Measurements from ENCODE around the gene TRIM28.
"Not testable (repeated sequence)": the region's sequence is repeated elsewhere in the genome, so short reads cannot be mapped to it uniquely, and the experiment has no call there.

Gene TRIM28

DNA sequence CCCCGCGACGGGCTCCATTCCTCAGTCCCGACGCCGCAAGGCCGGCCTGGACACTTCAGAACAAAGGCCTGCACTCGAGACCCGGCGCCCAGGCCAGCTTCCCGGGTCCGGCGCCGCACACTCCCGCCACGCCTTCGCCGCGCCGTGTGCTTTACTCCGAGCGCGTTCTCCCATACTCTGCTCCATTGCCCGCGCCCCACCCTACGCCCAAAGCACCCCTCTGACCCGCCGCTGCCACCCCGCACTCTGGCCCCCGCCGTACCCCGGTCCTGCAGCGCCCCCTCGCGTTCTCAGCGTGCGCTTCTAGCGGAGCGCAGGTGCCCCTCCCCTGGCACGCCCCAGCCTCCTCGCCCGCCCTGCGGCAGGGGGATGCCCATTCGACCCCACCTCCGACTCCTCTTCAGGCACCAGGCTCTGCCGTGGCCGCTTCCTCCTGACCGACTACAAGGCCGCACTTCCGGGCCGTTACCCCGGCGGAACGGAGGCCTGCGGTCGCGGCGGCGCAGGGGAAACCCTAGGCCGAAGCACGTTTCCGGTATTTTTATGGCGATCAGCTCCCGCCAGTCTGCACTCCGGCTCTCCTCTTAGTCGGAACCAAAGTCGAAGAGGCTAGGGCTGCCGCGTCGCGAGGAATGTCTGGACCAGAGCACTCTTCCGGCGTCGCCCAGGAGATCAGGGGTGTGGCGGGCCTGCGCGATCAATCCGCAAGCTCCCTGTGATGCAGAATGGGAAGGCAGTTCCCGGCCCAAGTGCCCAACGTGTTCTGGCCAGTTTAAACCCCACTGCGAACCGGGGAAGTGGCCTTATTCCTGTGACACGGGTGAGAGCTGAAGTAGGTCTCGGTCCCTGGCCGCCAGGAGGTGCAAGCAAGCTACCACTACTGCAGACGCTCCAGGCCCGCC is 24.3 kb upstream of the TRIM28 start, which contains the start of gene ZBTB45:
TSS of gene ZBTB45 (minus strand) at position 456 of the 902 bp plus-strand sequence. CDS start 2,137 bp downstream, outside the sequence.
- peak; percentile 93 for DNase-seq

GRCh38 chr19:58520257-58520599 is 23.6 kb upstream of the TRIM28 start:
- DNase-seq, result no peak

DNA sequence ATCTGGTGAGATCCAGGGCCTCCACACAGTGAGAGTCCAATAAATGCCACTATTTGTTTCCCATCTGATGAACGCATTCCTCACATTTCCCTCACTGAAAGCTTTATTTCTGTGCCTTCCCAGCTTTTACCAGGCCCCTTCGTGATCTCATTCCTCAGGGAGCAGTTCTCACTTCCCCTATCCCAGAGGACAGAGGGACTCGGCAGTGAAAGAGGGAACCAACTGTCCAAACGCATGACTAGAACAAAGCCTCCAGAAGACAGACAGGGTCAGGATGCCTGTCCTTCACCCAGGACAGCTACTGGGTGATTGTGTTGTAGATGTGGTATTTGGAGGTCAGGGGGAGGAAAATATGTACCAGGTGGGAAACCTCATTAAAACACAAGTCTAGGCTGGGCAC is 22.2 kb upstream of the TRIM28 start:
- DNase-seq, result no peak

DNA sequence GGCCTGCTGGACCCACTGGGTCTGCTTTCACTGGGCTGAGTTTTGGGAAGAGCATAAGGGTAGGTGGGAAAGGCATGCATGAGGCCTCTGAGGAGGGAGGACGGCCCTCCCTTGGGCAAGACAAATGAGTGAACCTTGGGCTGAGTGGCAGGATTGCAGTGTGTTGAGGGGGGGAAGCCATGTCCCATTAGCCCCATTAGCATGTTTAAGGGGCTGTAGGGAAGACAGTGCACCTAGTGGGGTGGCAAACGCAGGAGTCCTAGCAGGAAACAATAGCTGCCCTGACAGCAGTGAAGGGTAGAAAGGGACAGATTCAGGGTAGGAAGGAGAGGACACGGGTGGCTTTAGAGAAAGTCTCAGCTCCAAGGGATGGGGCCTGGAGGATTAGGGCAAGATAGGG is 21.2 kb upstream of the TRIM28 start:
- no peak for DNase-seq

DNA sequence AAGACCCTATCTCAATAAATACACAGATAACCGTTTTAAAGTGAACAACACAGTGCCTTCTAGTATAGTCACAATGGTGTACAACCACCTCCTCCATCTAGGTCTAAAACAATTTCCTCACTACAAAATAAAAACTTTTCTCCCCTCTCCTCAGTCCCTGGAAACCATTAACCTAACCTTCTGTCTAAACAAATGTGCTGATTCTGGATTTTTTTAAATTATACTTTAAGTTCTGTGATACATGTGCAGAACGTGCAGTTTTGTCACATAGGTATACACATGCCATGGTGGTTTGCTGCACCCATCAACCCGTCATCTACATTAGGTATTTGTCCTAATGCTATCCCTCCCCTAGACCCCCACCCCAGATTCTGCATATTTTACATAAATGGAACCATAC is 14.5 kb upstream of the TRIM28 start:
- no peak for DNase-seq

DNA sequence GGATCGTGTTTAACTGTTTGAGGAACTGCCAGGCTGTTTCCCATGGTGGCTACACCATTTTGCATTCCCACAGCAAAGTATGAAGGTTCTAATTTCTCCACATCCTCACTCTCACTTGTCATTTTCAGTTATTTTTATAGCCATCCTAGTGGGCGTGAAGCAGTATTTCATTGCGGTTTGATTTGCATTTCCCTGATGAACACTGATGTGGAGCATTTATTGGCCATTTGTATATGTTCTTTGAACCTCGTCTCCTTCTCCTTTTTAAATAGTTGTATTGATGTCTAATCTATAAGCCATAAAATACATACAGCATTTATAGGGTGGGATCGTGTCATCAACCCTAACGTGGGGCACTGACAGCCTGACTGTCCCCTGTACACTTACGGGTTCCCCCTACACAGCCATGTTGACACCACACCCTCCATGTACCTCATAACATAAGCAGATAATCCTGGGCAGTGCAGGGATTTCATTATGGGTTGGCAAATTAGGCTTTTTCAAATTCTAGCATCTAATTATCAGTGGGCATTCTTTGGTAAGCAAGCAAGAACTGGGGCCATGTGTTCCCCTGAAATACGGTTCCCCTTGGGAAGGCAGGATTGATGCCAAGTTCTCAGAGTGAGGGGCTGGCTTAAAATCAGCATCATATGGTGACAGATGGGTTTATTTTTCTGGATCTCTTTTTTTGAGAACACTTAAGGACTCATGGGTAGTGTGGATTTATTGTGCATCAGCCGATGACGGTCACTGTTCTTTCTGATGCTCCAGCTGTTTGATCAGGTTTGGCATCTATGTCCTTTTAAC is 12.6 kb upstream of the TRIM28 start:
- no peak for DNase-seq

GRCh38 chr19:58535857-58536256 is 8.0 kb upstream of the TRIM28 start:
- no peak for DNase-seq

DNA sequence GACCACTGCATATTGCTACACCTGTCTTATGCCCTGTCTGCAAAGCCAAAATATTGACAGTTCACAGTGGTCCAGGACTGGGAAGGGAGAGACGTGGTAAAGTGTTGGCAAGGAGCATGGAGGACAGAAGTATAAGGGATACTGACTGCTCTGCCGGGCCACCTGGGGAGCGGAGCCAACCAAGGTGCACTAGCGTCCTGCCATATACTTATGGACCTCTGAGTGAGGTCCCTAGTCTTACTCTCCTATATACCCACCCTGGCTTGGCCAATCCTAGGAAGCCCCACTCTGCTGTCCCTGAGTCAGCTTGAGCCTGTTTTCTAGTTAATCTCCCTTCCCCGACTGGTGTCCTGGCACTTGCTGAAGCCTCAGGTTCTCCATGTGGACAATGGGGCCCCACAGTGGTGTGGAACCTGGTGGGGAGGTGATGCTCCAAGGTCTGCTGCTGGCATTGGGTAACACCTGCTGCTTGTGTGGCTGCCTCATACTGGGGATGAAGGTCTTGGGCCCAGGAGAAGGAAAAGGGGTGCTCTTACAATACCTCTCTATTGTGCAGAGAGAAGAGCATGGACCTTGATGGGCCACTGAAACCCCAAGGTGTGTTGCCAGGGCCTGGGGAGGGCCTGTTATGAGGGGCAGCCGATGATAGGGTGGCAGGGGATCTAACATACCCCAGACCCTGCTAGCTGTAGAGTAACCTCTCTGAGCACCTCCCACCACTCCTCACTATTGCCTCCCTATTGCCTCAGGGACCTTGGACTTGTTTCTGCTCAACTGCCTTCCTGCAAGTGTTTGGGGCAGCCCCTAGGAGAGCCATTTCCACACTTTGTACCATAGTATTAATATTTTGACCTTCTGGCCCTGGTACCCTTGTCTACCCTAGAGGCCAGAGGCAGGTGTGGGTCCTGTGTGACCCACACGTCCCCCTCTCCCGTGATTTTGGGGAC is 6.7 kb upstream of the TRIM28 start:
- no peak for DNase-seq

- peak; percentile 49 for DNase-seq
Measured at GRCh38 chr19:58538257-58539168, 5.4 kb upstream of the TRIM28 start.

GRCh38 chr19:58539169-58539559 is 4.7 kb upstream of the TRIM28 start:
- DNase-seq, result not testable (repeated sequence)

DNA sequence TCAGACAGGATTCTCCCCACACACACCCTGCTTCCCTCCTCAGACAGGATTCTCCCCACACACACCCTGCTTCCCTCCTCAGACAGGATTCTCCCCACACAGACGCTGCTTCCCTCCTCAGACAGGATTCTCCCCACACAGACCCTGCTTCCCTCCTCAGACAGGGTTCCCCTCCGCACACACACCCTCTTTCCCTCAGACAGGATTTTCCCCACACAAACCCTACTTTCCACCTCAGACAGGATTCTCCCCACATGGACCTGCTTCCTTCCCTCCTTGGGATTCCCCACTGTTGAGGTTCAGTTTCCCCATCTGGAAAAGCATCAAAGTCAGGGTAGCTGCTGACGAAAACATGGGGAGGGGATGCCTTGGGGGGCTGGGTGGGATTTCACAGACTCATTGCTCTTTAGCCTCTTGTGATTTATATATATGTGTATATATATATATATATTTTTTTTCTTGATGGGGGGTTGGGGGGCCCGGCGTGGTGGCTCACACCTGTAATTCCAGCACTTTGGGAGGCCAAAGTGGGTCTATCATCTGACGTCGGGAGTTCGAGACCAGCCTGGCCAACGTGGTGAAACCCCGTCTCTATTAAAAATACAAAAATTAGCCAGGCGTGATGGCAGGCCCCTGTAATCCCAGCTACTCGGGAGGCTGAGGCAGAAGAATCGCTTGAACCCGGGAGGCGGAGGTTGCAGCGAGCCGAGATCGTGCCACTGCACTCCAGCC is 1.1 kb upstream of the TRIM28 start:
- DNase-seq, result not testable (repeated sequence)

GRCh38 chr19:58544591-58545285 is 874 bp downstream of the TRIM28 start:
- peak; percentile 86 for DNase-seq

- DNase-seq, result no peak
Measured at GRCh38 chr19:58545286-58546018, 1.6 kb downstream of the TRIM28 start.

DNA sequence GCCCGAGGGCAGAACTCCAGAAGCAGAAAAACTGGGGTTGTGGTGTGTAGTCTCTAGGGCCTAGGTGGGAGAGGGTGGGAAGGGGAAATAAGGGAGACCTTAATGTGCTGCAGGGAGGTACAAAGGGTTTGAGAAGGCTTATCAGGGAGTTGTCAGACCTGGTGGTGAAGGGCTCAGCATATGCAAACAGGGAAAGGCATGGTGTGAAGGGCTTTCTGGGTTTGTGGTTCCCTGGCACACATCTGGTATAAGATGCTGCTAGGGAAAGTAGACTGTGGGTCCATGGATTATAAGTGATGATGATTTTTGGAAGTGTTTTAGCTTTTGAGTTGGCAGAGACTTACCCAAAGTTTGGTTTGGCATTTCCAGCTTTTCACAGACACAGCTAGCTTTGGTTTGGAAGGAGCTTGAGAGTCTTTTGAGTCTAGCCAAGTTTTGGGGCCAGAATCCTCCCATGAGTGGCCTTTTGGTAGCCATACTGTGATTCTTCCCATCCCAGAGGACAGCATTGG is 2.2 kb downstream of the TRIM28 start:
- no peak for DNase-seq

DNA sequence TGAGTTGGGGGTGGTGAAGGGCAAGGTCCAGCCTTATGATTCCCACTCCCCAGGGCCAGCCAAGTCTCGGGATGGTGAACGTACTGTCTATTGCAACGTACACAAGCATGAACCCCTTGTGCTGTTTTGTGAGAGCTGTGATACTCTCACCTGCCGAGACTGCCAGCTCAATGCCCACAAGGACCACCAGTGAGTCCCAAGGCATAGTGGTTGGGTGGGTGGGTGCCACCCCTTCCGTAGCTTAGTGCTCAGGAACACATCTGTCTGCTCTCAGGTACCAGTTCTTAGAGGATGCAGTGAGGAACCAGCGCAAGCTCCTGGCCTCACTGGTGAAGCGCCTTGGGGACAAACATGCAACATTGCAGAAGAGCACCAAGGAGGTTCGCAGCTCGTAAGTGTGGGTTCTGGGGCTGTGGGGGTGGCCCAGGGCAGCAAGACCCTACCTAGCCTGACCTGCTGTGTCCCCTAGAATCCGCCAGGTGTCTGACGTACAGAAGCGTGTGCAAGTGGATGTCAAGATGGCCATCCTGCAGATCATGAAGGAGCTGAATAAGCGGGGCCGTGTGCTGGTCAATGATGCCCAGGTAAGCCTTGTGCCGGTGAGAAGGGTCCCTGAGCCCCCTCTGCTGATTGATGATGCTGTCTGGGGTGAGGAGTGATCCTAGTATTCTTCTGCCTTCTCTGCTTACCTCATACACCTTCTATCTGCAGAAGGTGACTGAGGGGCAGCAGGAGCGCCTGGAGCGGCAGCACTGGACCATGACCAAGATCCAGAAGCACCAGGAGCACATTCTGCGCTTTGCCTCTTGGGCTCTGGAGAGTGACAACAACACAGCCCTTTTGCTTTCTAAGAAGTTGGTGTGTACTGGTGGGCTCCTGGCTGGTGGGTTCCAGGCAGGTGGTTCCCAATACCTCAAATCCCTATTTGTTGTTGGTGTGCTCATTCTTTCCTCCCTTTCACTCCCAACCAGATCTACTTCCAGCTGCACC is 3.8 kb downstream of the TRIM28 start:
- no peak for DNase-seq

DNA sequence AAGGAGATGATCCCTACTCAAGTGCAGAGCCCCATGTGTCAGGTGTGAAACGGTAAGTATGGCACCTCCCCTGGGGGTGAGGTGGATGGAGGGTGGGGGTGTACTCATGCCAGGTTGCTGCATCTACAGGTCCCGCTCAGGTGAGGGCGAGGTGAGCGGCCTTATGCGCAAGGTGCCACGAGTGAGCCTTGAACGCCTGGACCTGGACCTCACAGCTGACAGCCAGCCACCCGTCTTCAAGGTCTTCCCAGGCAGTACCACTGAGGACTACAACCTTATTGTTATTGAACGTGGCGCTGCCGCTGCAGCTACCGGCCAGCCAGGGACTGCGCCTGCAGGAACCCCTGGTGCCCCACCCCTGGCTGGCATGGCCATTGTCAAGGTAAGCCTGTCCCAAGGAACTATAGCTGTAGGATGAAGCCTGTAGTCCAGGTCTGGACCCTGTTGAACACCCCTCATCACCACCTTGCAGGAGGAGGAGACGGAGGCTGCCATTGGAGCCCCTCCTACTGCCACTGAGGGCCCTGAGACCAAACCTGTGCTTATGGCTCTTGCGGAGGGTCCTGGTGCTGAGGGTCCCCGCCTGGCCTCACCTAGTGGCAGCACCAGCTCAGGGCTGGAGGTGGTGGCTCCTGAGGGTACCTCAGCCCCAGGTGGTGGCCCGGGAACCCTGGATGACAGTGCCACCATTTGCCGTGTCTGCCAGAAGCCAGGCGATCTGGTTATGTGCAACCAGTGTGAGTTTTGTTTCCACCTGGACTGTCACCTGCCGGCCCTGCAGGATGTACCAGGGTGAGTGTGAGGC is 5.2 kb downstream of the TRIM28 start:
- no peak for DNase-seq
